Measurements from ENCODE around the gene PRKCQ.

GRCh38 chr10:6588845-6589244, 8.8 kb upstream of the PRKCQ start:
- TF ChIP-seq TARDBP (IDR thresholded peaks at IDR 0.05) (no peak), LEF1 (IDR thresholded peaks at IDR 0.05; ENCODE audit: borderline replicate concordance) (no peak), FOXM1 (IDR thresholded peaks at IDR 0.05; ENCODE audit: borderline replicate concordance) (no peak), PKNOX1 (IDR thresholded peaks at IDR 0.05) (no peak), L3MBTL2 (conservative IDR thresholded peaks at IDR 0.05) (no peak), ARNT (IDR thresholded peaks at IDR 0.05) (no peak), ELF4 (IDR thresholded peaks at IDR 0.05) (no peak), SP1 (IDR thresholded peaks at IDR 0.05) (no peak), FOXK2 (IDR thresholded peaks at IDR 0.05) (no peak)

Data from HEK293T (cell line).